KBM-7 (cell line): Measurements from ENCODE around the gene SAMD15.
"Not testable (repeated sequence)": the region's sequence is repeated elsewhere in the genome, so short reads cannot be mapped to it uniquely, and the experiment has no call there.

Experiments
- DNase-seq: peaks from one replicate; pipeline ENCODE4 v3.0.0-alpha.2; 2015
- in situ Hi-C: fragments of 300-500 bp; cut with MboI; formaldehyde crosslinking; loops from 2 replicates; pipeline ENCODE4 v1.14.3; 2020; ENCODE audit warnings: low sequenced_read_pairs, low pct_unique_long_range_greater_than_20kb, mixed read lengths

SAMD15 gene

GRCh38 chr14:77375164-77375950, 1.8 kb upstream of the SAMD15 start:
- in situ Hi-C loops, result no loop called here
- DNase-seq, result peak; percentile 58

DNA sequence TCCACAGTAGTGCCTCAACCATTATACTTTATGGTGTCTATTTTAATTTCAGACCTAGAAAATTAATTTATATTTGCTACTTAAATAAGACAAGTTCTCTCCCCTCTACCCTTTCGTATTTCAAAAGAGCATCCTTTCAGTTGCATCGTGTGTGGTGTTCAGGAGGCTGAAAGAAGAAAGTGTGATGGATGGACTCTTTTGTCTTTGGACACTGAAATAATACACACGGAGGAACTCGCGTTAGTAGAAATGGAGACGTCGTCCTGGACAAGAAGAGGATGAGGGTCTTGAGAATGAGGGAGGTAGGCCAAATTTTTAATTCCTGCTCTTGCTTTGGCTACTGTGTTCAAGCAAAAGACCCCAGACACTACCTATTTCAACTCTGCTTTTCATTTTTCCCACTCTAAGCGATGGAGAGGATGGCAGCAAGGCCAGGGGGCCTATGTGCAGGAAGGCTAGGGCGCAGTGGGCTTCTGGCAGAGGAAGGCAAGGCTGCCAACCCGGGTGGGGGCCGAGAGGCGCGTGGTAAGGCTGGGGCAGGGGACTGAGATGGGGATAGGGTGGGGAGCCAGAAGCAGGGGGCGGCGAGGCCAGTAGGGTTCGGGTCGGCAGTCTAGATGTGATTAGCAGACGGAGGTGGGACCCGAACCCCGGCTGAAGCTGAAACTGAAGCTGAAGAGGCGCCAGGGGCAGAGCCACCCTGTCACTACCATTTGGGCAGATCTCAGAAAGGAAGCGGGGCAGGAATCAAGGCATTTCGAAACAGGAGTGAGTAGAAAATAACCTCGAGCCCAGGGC, 1.0 kb upstream of the SAMD15 start:
- peak; percentile 24 for DNase-seq
- in situ Hi-C loops, result no loop called here

DNA sequence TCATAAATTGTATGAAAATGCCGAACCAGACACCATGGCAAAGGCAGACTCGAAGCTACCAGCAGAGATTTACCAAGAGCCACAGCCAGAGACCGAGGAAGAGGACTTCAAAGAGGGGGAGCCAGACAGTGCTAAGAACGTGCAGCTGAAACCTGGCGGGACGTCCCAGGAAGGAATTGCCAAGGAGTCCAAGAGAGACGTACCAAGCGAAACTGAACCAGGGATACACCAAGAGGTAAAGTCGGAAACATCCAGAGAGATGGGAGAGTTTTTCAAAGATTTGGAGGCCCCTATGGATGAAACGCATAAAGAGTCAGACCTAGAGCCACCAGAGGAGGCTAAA, 294 bp downstream of the SAMD15 start:
- DNase-seq, result no peak
- in situ Hi-C loops, result no loop called here

DNA sequence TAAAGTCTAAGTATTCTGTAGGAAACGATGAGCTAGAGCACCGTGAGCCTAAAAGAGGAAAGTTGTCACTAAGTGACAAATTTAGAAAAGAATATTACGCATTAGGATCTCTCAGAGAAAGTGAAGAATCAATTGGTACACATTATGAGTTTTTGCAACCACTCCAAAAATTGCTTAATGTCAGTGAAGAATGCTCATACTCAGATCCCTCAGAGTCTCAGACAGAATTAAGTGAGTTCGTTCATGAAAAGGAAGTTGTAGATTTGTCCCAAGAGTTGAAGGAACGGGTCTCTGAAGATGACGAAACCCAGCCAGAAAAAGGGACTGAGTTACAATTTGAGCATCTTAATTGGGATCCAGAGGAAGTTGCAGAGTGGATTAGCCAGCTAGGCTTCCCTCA, 1.5 kb downstream of the SAMD15 start:
- in situ Hi-C loops, result no loop called here
- no peak for DNase-seq

DNA sequence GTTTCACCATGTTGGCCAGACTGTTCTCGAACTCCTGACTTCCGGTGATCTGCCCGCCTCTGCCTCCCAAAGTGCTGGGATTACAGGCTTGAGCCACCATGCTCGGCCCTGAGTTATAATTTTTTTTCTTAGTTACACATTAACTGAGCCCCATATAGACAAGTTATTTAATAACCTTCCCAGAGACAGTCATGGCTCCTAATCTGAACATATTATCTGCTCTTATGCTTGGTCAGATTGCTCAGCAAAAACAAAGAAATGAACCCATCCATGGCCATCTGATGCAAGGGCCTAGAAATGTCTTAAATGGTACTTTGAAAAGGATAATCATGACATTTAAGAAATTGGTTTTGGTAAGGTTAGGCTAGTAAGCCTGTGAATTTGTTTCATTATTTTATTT, 13.0 kb downstream of the SAMD15 start:
- DNase-seq, result no peak
- in situ Hi-C loops, result no loop called here

DNA sequence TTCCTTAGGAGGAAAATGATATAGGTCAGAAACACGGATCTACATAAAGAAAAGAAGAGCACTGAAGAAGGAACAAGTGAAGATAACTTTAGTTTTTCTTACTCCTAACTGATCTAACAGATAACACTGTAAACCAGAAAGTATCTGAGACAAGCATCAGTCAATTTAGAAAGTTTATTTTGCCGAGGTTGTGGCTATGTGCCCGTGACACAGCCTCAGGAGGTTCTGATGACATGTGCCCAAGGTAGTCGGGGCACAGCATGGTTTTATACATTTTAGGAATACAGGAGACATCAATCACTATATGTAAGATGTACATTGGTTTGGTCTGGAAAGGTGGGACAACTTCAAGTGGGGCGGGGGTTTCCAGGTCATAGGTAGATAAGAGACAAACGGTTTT, 23.0 kb downstream of the SAMD15 start:
- in situ Hi-C loops, result no loop called here
- no peak for DNase-seq

GRCh38 chr14:77403768-77404167, 26.6 kb downstream of the SAMD15 start:
- in situ Hi-C loops, result no loop called here
- no peak for DNase-seq

GRCh38 chr14:77406086-77406485, 28.9 kb downstream of the SAMD15 start:
- peak; percentile 12 for DNase-seq
- in situ Hi-C loops, result no loop called here

- in situ Hi-C loops, result no loop called here
- DNase-seq, result peak; percentile 84
These were observed 29.5 kb downstream of the SAMD15 start for GRCh38 chr14:77406718-77407117.

DNA sequence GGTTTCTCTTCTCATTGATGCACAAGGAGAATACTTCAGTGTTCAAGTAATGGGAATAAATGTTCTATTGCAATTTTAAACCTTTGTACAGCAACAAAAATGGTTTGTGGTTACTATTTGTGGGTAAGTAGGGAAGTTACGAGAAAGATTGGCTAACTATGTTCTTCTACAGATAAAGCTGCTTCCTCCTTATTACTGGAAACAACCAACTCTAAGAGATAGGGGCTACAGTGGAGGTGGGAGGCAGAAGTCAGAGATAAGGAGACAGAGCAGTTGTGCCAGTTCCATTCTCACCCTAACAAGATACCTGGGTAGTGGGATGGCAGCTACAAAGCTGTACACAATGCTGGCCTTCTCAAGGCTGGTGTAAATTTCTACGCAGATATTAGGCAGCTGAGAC, 30.0 kb downstream of the SAMD15 start:
- DNase-seq, result peak; percentile 88
- in situ Hi-C loops, result no loop called here

DNA sequence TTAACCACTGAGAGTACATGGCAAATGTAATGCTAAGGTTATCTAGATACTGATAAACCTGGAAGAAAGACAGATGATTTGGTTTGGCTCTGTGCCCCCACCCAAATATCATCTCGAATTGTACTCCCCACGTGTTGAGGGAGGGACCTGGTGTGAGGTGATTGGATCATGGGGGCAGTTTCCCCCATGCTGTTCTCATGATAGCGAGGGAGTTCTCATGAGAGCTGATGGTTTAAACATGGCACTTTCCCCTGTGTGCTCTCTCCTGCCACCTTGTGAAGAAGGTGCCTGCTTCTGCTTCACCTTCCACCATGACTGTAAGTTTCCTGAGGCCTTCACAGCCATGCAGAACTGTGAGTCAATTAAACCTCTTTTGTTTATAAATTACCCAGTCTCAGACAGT, 32.0 kb downstream of the SAMD15 start:
- DNase-seq, result peak; percentile 57
- in situ Hi-C loops, result no loop called here

DNA sequence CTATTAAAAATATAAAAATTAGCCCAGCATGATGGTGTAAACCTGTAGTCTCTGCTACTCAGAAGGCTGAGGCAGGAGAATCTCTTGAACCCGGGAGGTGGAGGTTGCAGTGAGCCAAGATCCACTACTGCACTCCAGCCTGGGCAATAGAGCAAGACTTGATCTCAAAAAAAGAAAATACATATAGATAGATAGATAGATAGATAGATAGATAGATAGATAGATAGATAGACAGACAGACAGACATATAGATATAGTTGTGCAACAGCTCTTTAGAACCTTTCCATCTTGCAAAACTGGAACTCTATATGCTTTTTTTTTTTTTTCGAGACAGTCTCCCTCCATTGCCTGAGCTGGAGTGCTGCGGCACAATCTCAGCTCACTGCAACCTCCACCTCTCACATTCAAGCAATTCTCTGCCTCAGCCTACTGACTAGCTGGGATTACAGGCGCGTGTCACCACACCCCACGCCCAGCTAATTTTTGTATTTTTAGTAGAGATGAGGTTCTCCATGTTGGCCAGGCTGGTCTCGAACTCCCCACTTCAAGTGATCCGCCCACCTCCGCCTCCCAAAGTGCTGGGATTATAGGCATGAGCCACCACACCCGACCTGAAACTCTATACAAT, 38.3 kb downstream of the SAMD15 start:
- DNase-seq, in situ Hi-C loops: not testable (repeated sequence)

- in situ Hi-C loops, DNase-seq: not testable (repeated sequence)
These were observed 38.9 kb downstream of the SAMD15 start for GRCh38 chr14:77416098-77416497.

GRCh38 chr14:77416836-77417235, 39.7 kb downstream of the SAMD15 start:
- in situ Hi-C loops, result no loop called here
- DNase-seq, result no peak

DNA sequence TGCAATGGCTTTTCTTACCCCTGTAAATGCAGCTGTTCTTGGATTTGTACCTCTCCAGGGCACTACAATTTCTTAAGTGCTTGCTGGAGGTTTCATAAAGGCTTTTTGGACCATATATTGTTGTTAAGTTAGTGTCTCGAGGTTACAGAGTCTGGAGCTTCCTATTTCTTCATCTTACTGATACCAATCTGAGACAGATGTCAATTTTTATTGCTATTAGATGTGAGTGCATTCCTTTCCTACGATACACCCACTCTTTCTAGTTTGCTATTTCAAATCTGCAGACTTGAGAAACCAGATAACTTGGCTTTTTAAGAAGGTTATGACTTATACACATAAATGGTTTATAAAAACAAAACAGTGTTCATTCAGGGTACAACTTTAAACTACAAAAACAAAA, 44.0 kb downstream of the SAMD15 start:
- in situ Hi-C loops, result no loop called here

DNA sequence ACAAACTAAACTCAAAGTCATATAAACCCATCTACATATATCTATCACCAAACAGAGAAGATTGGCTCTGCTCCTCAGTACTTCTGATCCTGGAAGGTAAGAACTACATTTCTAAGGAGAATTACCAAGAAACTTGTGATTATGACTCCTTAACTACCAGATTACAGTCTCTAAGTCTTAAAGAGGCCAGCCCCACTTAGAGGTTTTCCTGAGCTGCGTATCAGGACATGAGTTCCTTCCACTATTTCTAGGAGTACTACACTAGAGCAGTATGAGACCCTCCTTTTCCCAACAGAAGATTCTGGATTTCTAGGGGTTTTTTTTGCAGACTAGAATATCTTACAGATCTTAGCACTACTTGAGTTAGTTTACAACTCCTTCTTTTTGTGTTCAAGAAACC, 46.2 kb downstream of the SAMD15 start, which contains the start of gene NOXRED1:
TSS of gene NOXRED1 (minus strand) at position 101 of the 400 bp plus-strand sequence. CDS start 634 bp downstream, outside the sequence.
- in situ Hi-C loops, result no loop called here
- DNase-seq, result no peak

More for the DNA sequence above, 44.0 kb downstream of the SAMD15 start:
- DNase-seq, result no peak

DNA sequence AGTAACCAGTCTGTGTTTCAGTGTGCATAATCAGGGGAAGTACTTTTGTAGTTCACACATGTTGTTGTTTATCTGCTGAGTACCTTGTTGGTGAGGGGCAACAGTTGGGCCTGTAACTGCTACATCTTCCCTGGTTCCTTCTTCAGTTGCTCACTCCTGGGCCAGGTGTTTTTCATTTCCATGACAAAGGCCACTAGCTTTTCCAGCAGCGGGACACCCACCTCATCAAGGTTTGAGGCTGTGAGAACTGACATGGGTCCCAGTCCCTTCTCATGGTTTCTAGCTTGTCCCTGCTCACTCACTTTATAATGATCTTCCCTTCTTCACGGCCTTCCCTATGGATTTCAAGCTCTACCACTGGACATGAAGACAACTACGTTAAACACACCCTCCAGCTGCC, 47.7 kb downstream of the SAMD15 start:
- in situ Hi-C loops, result no loop called here
- no peak for DNase-seq

DNA sequence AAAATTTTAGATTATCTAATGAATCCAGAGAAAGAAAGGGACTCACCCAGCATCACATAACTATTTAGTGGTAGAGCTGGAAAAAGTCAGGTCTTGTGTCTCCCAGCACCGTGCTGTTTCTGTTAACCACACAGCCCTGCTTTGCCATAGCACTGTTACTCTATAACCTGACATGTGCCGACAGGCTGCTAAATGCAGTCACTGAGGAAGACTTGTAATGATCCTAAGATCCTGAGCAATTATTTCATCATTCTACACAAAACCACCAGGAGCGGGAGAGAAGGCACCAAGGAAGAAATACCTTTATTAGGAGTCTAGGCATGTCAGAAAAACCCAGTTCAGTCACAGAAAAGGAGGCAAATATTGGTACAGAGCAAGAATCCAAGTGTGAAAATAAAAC, 49.2 kb downstream of the SAMD15 start:
- in situ Hi-C loops, result no loop called here

DNA sequence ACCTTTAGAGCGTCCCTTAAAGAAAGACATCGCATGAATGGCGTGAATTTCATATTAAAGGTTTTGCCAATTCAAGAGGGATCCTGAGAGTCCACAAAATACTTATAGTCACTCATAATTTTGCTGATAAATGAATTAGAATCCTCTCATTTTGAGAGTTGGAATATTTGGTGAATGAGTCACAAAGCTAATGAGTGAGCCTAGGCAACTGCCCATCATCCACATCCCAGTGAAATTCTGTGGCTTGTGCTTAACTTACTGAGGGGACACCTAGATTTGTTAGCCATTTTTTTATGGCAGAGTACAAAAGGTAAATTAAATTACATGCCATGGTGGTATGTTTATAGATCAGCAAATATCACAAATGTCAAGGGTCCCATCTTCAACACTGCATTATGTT, 58.9 kb downstream of the SAMD15 start:
- no peak for DNase-seq
- in situ Hi-C loops, result no loop called here

More for the DNA sequence above, 49.2 kb downstream of the SAMD15 start:
- DNase-seq, result no peak

GRCh38 chr14:77438596-77438995, 61.4 kb downstream of the SAMD15 start:
- DNase-seq, result no peak
- in situ Hi-C loops, result no loop called here
